PC-3 (cell line): ENCODE results near the gene SYNJ2. TPM values are rescaled to one million over a fixed set of nuclear protein-coding genes. Genes with fewer than 3 reads are reported as not detected.

ENCODE experiments used
- ATAC-seq: fragments of 200-7000 bp; cut with Tn5 transposase; 2 replicates; pipeline ENCODE4 v1.9.1; 2020; ENCODE audit warnings: mild to moderate bottlenecking, moderate library complexity
- BruUV-seq: library from RNA; stranded (reverse); fragments of 400-500 nt; replicated peaks from 2 replicates; lab custom pipeline; 2021; lab: Mats Ljungman, UMichigan
- CTCF ChIA-PET: fragments of 300-600 bp; sonication (Branson Sonifier 250); formaldehyde crosslinking; loops from one replicate; lab custom pipeline; 2022; ENCODE audit warnings: antibody characterized with exemption; lab: Charles Lee
- POLR2A ChIA-PET: fragments of 300-600 bp; sonication (Branson Sonifier 250); formaldehyde crosslinking; loops from one replicate; lab custom pipeline; 2022; ENCODE audit warnings: antibody characterized with exemption; ENCODE audit not compliant: unreplicated experiment; lab: Charles Lee
- DNase-seq: peaks from one replicate; pipeline ENCODE4 v3.0.0-alpha.2; 2015
- H2AFZ ChIP-seq: fragments of 300-600 bp; sonication (generic); 2 replicates; pipeline ENCODE4 v1.6.0; 2016; ENCODE audit warnings: antibody characterized with exemption, low read length
- H3F3A ChIP-seq: fragments of 300-600 bp; sonication (generic); one replicate; pipeline ENCODE4 v1.6.0; 2017; ENCODE audit warnings: antibody characterized with exemption, low read length, control low read depth, mild to moderate bottlenecking; ENCODE audit not compliant: unreplicated experiment
- H3K27ac ChIP-seq: fragments of 300-600 bp; sonication (generic); 2 replicates; pipeline ENCODE4 v1.5.1; 2016; ENCODE audit warnings: mild to moderate bottlenecking, low read length
- H3K27me3 ChIP-seq: fragments of 300-600 bp; sonication (generic); 2 replicates; pipeline ENCODE4 v1.6.1; 2016; ENCODE audit warnings: low read length, mixed read lengths
- H3K36me3 ChIP-seq: fragments of 300-600 bp; sonication (generic); 2 replicates; pipeline ENCODE4 v1.6.1; 2016; ENCODE audit warnings: low read depth, mixed run types, low read length, mixed read lengths
- H3K4me1 ChIP-seq: fragments of 300-600 bp; sonication (generic); 2 replicates; pipeline ENCODE4 v1.5.1; 2016; ENCODE audit warnings: low read length; ENCODE audit not compliant: insufficient read depth
- H3K4me2 ChIP-seq: fragments of 300-600 bp; sonication (generic); 2 replicates; pipeline ENCODE4 v1.6.0; 2016; ENCODE audit warnings: low read length
- H3K4me3 ChIP-seq: fragments of 300-600 bp; sonication (generic); 2 replicates; pipeline ENCODE4 v1.5.1; 2016; ENCODE audit warnings: mild to moderate bottlenecking, low read length, mixed read lengths
- H3K79me2 ChIP-seq: fragments of 300-600 bp; sonication (generic); 2 replicates; pipeline ENCODE4 v1.6.1; 2017; ENCODE audit warnings: low read length, mixed read lengths
- H3K9ac ChIP-seq: fragments of 300-600 bp; sonication (generic); 2 replicates; pipeline ENCODE4 v1.6.0; 2016; ENCODE audit warnings: mild to moderate bottlenecking, low read length
- H3K9me2 ChIP-seq: fragments of 300-600 bp; sonication (generic); replicated peaks from 2 replicates; pipeline ENCODE4 v1.6.1; 2016; ENCODE audit warnings: mixed run types, low read length, mixed read lengths
- H3K9me3 ChIP-seq: fragments of 300-600 bp; sonication (generic); 2 replicates; pipeline ENCODE4 v1.6.1; 2016; ENCODE audit warnings: low read length, mixed read lengths
- H4K20me1 ChIP-seq: fragments of 300-600 bp; sonication (generic); 2 replicates; pipeline ENCODE4 v1.6.1; 2016; ENCODE audit warnings: low read length, mixed read lengths
- CTCF ChIP-seq: fragments of 300-600 bp; sonication (generic); conservative IDR thresholded peaks from 2 replicates; pipeline ENCODE4 v1.5.1; 2017; ENCODE audit warnings: antibody characterized with exemption, low read depth, mild to moderate bottlenecking, low read length
- EZH2 ChIP-seq: fragments of 300-600 bp; sonication (generic); IDR thresholded peaks from one replicate; pipeline ENCODE4 v1.6.1; 2017; ENCODE audit warnings: antibody characterized with exemption, mild to moderate bottlenecking, low read length; ENCODE audit not compliant: unreplicated experiment
- EZH2phosphoT487 ChIP-seq: fragments of 300-600 bp; sonication (generic); IDR thresholded peaks from 2 replicates; pipeline ENCODE4 v1.6.1; 2018; ENCODE audit warnings: mild to moderate bottlenecking, antibody characterized with exemption, low read length, borderline replicate concordance
- intact Hi-C: fragments of 100-400 bp; cut with micrococcal nuclease; formaldehyde crosslinking; loops from 2 replicates; pipeline ENCODE4 v1.9.0; 2023
- total RNA-seq: library from RNA; depleted of rRNA; stranded (reverse); fragments of >200 nt; gene quantifications from 2 replicates; pipeline ENCODE4 v1.2.3, GENCODE V29; 2014

Gene SYNJ2
- total RNA-seq, 1 experiment from 2014 or later: 21.5 TPM

DNA sequence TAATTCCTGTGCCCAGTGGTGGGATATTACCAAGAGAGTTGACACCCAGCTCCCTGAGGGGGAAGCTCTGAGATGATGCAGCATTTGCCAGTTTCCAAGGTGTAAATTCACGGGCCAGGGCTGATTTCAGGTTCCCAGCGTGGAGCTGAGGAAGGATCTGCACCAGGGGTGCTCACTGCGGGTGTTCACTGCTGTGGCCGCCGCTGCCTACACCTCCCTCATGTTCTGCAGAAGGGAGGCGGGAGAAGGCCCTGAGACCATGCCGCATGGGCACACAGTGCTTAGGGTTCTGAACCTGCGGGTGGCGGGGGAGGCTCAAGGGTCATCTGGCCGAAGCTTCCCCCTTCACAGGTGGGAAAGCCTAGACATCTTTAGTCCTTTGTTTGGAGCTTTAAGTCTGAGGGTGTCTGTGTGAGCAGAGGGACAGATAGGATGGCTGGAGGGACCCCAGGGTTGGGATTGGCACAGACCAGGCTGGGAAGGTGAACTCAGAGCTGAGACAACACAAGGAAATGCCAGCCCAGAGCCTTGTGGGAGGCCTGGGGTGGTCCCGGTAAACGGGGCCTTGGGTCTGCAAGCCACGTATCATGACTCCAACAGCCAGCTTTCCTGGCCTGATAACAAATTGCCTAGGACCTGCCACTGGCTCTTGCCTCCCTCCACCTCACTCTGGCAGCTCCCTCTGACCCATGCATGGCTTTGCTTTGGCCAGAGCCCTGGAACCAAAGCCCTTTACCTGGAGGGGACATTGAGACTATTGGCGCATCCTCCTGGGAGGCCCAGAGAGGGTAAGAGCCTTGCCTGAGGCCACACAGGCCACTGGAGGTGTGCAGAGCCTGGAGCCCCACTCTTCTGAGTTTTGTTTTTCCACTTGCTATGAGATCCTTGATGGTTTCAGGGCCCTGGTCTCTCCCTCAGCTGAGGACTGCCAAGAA is 40.4 kb downstream of the SYNJ2 start:
- intact Hi-C loops: no loop called here
- BruUV-seq: no TSS peak
- Histone ChIP-seq H3K36me3 (no peaks in the 10 kb centered on the region; the same call in none of the 2 replicates), H4K20me1 (no peaks in the 10 kb centered on the region), H3K4me3 (no peak overlapping the region), H3K4me2 (no peak overlapping the region), H3K9me3 (no peaks in the 10 kb centered on the region), H3K9ac (no peak overlapping the region), H3K27ac (no peak overlapping the region), H2AFZ (no peak overlapping the region), H3K79me2 (peaks cover 15% of the 10 kb centered on the region), H3K9me2 (no peaks in the 10 kb centered on the region), H3F3A (no peaks in the 10 kb centered on the region), H3K27me3 (no peaks in the 10 kb centered on the region), H3K4me1 (peaks cover 28% of the 10 kb centered on the region)
- ChIA-PET POLR2A (no interaction called here), CTCF (no interaction called here)
- DNase-seq (no peak), ATAC-seq (no peak)
- no peak for TF ChIP-seq EZH2phosphoT487
- no peak for TF ChIP-seq EZH2
- no peak for TF ChIP-seq CTCF

DNA sequence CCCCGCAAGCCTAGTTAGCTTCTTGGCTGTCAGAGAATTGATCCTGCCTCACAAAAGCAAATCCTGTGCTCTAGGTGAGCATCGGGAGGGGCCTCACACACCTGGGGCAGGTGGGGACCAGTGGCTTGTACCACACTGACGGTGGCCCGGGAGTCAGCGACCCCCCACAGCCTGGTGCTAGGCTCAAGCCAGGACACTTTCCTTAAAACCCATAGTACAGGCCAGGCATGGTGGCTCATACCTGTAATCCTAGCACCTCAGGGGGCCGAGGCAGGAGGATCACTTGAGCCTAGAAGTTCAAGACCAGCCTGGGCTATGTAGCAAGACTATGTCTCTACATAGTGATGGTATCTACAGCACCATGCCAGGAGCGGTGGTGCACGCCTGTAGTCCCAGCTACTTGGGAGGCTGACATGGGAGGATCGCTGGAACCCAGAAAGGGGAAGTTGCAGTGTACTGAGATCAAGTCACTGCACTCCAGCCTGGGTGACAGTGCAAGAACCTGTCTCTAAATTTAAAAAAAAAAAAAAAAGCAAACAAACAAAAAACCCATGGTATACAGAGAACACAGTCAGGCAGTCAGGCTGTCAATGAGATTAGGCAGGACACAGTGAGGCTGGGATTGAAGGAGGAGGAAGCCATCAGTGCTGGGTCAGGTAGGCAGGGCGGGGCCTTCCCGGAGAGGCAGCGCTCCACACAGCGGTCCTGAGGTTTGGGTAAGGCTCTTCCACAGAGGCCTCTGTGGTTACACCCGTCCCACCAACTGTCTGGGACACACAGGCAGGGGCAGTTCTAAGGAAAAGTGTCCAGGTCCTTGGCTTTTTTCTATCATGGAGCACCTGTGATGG is 41.3 kb downstream of the SYNJ2 start:
- Histone ChIP-seq H3K4me3 (no peak overlapping the region), H3K4me2 (no peak overlapping the region), H3K36me3 (no peaks in the 10 kb centered on the region; the same call in none of the 2 replicates), H3K4me1 (peaks cover 29% of the 10 kb centered on the region), H3F3A (no peaks in the 10 kb centered on the region), H3K9me3 (no peaks in the 10 kb centered on the region), H4K20me1 (no peaks in the 10 kb centered on the region), H3K9ac (no peak overlapping the region), H3K27me3 (no peaks in the 10 kb centered on the region), H3K27ac (no peak overlapping the region), H3K9me2 (no peaks in the 10 kb centered on the region), H2AFZ (no peak overlapping the region), H3K79me2 (peaks cover 24% of the 10 kb centered on the region)
- BruUV-seq: no TSS peak
- intact Hi-C loops: no loop called here
- POLR2A ChIA-PET: no interaction called here
- ATAC-seq: no peak
- CTCF ChIA-PET: no interaction called here
- DNase-seq: no peak
- TF ChIP-seq EZH2 (no peak), EZH2phosphoT487 (no peak), CTCF (no peak)
